ENCODE results near the gene C1orf116. TPM values are rescaled to one million over a fixed set of nuclear protein-coding genes. Genes with fewer than 3 reads are reported as not detected.

The C1orf116 gene
- total RNA-seq, 3 donors from 2014 or later: 0.03 to 0.11 (median 0.08) TPM

DNA sequence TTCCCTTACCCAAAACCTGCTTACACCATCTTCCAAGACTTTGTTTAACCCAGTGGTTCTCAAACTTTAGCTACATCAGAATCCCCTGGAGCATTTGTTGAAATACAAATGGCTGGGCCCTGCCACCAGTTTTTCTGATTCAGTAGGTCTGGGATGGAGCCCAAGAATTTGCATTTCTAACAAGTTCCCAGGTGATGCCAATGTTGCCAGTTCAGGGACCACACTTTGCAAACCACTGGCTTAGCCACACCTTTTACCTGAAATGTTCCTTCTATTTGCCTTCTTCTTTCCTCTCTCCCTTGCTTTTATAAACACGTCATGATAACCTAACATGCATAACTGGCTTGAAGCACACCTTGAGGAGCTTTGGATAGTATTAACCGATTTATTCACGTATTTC, 46.2 kb downstream of the C1orf116 start:
- no peaks in the 10 kb centered on the region for H3K4me1 Mint-ChIP-seq (ENCODE audit: low read depth)
- DNase-seq (no peak), ATAC-seq (no peak)
- no peak overlapping the region for H3K4me3 Mint-ChIP-seq
- no peaks in the 10 kb centered on the region for H3K36me3 Mint-ChIP-seq (ENCODE audit: insufficient read depth)
- H3K9me3 Mint-ChIP-seq: no peaks in the 10 kb centered on the region
- H3K27me3 Mint-ChIP-seq (ENCODE audit: low read depth): peaks cover 12% of the 10 kb centered on the region

DNA sequence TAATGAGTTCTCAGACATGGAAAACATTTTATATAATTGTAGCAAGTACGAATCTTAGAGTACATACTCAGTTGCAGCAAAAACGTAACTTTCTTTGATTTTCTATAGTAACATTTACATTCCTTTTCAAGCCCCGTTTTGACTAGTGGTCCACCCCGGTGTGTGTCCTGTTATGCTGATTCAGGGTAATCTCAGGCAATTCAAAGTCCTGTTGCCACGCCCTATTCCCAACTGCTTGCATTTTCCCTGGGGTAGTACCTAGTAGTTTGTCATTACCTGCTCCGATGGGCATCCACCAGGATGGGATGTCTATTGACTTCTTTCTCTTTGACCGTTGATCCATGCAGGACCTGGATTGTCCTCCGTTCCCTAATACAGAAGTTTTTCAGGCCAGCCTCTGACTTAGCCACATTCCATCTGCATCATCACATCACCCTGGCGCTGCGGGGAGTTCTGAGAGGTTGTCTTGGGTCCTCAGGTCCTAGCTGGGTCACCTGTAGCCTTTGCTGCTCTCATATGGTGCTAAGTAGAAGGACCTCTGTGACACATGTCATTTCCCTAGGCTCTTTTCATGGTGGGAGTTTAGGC, 47.3 kb downstream of the C1orf116 start:
- H3K4me3 Mint-ChIP-seq: no peak overlapping the region
- ATAC-seq: no peak
- peaks cover 12% of the 10 kb centered on the region for H3K27me3 Mint-ChIP-seq (ENCODE audit: low read depth)
- no peak for DNase-seq
- no peaks in the 10 kb centered on the region for H3K4me1 Mint-ChIP-seq (ENCODE audit: low read depth)
- H3K36me3 Mint-ChIP-seq (ENCODE audit: insufficient read depth): no peaks in the 10 kb centered on the region
- H3K9me3 Mint-ChIP-seq: no peaks in the 10 kb centered on the region

DNA sequence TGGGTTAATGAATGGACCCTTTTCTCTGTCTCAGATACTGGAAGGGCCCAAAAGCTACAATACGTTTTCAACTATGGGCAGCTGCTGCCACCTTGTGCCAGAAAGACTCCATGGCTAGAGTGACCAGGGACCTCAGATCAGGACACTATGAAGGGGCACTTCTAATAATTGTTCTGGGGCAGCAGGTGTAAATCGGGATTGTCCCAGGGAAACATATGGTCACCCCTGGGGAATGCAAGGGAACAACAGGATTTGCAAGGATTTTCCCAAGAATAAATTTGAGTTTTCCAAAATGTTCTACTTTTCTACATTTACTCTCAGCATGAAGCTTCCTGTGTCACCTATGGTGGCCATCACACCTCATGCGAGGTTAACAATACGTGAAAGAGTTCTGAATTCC, 50.3 kb downstream of the C1orf116 start:
- Mint-ChIP-seq H3K4me3 (no peak overlapping the region), H3K4me1 (ENCODE audit: low read depth) (no peaks in the 10 kb centered on the region), H3K36me3 (ENCODE audit: insufficient read depth) (no peaks in the 10 kb centered on the region), H3K27me3 (ENCODE audit: low read depth) (peaks cover 9% of the 10 kb centered on the region), H3K9me3 (no peaks in the 10 kb centered on the region)
- ATAC-seq (peak; percentile 70 to 81), DNase-seq (peak; percentile 47)

DNA sequence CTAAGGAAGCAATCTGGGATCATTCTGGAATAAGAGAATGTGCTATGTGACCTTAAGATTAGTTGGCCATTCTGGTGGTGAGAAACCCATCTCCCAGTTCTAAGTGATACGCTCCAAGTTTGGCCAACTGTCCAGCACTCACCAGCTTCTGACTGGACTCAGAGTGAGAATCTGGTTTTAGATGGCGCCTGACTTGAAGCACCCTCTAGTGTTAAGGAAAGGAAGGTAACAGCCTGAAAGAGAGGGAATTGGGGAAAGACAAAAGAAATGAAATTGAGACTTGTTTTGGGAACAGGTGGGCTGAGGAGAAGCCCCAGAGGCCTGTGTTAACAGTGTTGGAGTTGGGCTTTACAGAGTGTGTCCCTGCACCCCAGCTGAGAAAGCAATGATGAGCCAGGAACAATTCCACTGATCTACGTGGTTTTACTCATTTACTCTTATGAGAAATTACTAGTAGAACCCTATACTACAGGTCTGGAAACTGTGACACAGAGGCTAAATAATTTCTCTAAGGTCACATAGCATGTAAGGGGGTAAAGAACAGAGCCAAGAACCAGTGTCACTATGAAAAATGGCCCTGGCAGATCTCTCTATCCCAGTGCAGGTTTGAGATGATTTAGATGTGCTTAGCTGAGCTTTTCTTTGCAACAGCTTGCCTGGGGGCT, 53.0 kb downstream of the C1orf116 start:
- H3K9me3 Mint-ChIP-seq: no peaks in the 10 kb centered on the region
- H3K4me3 Mint-ChIP-seq: no peak overlapping the region
- H3K36me3 Mint-ChIP-seq (ENCODE audit: insufficient read depth): no peaks in the 10 kb centered on the region
- H3K27me3 Mint-ChIP-seq (ENCODE audit: low read depth): no peaks in the 10 kb centered on the region
- no peak for DNase-seq
- no peaks in the 10 kb centered on the region for H3K4me1 Mint-ChIP-seq (ENCODE audit: low read depth)
- no peak for ATAC-seq

DNA sequence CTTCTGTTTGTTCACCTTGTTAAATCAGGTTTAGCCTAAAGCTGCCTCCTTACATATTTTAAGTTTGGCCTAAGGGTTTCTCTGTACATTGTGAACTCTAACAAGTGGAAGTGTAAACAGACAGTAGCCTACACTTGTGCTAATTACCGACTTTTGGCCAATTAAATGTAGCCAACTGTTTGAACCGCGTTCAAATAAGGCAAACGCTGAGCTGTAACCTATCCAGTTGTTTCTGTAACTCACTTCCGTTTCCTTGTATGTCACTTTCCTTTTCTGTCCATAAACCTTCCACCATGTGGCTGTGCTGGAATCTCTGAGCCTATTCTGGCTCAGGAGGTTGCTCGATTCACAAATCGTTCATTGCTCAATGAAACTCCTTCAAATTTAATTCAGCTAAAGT, 54.3 kb downstream of the C1orf116 start:
- Mint-ChIP-seq H3K4me1 (ENCODE audit: low read depth) (no peaks in the 10 kb centered on the region), H3K9me3 (no peaks in the 10 kb centered on the region), H3K4me3 (no peak overlapping the region), H3K27me3 (ENCODE audit: low read depth) (no peaks in the 10 kb centered on the region), H3K36me3 (ENCODE audit: insufficient read depth) (no peaks in the 10 kb centered on the region)
- DNase-seq (no peak), ATAC-seq (no peak)

DNA sequence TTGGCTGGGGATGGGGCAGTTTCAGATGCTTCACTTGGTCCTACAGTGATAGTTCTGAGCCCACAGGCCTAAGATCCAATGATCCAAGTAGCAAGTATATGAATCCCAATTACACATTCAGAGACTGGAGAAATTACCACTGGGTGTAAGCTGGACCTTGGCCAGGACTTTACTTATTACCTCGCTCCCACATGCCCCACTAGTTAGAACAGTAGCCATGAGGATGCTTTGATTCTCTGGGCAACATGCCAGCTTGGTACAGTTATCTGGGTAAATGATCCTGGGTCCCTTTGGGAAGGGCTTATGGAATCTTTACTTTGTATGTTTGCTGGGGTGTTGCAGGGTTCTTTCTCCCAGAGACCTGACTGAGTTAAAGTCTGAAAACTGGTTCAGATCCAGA, 57.2 kb downstream of the C1orf116 start:
- no peaks in the 10 kb centered on the region for H3K36me3 Mint-ChIP-seq (ENCODE audit: insufficient read depth)
- H3K4me3 Mint-ChIP-seq: no peak overlapping the region
- H3K4me1 Mint-ChIP-seq (ENCODE audit: low read depth): no peaks in the 10 kb centered on the region
- peaks cover 3% of the 10 kb centered on the region for H3K27me3 Mint-ChIP-seq (ENCODE audit: low read depth)
- DNase-seq: no peak
- H3K9me3 Mint-ChIP-seq: no peaks in the 10 kb centered on the region
- ATAC-seq: no peak

DNA sequence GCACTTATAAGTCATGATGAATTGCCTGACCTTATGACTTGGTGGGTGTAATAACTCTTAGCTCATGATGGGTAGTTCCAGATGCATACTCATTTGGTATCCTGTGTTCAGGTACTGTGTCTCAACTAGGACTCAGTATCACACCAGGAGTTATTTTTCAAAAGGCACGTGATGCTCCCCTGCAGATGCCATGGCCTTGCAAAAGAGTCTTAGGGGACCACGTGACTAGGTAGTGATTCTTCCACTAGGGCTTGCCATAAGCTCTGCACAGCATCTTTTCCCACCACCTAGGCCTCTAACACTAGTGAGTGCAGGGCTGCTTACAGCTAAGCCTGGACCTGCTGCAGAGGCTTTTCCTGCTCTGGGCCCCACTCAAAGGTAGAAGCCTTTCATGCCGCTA, 58.4 kb downstream of the C1orf116 start:
- ATAC-seq: no peak
- H3K4me3 Mint-ChIP-seq: no peak overlapping the region
- H3K9me3 Mint-ChIP-seq: no peaks in the 10 kb centered on the region
- H3K4me1 Mint-ChIP-seq (ENCODE audit: low read depth): no peaks in the 10 kb centered on the region
- DNase-seq: no peak
- H3K27me3 Mint-ChIP-seq (ENCODE audit: low read depth): peaks cover 3% of the 10 kb centered on the region
- no peaks in the 10 kb centered on the region for H3K36me3 Mint-ChIP-seq (ENCODE audit: insufficient read depth)

DNA sequence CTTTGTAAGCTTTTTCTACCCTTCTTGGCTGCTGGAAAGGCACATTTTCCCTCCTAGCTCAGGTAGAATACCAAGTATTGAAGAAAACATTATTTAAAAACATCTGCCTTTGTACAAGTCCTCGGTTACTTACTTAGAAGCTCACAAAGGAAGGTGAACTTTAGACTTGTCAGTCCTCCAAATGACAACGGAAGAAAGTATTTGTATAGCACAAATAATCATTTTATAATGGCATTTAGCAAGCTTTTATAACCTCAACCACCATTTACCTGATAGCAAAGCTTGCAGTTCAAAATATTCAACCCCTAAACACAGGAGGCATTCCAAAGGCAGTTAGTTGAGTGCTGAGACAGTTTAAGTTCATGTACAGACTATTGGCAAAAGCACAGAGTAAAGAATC, 59.8 kb downstream of the C1orf116 start:
- Mint-ChIP-seq H3K9me3 (no peaks in the 10 kb centered on the region), H3K36me3 (ENCODE audit: insufficient read depth) (no peaks in the 10 kb centered on the region), H3K4me3 (no peak overlapping the region), H3K4me1 (ENCODE audit: low read depth) (peaks cover 7% of the 10 kb centered on the region), H3K27me3 (ENCODE audit: low read depth) (peaks cover 7% of the 10 kb centered on the region)
- DNase-seq (no peak), ATAC-seq (no peak)

DNA sequence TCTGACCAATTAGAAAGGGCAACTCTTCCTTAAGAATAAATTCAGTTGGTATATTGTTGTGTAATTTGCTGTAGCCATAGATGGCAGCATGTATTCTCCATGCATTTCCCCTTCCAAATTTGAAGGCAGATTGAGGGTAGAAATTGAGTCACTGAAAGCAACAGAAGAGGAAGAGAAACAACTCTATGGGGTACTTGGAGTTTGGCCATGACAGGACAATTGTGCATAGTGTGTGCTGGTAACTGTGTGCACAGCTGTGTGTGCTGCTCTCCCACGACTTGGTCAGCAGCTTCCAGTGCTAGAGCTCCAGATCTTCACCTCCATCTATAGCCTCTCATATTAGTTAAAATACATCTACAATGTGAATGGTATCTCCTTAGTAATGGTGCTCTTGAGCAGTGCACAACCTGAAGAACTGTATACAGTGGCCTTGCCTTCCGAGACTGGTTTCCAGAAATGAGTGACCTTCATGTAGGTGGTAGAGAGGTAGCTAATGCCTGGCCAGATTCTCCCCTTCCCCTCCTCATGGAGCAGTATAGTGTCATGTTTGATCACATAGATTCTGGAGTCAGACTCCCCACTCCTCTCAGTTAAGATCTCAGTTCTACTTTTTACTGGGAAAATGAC, 61.4 kb downstream of the C1orf116 start:
- DNase-seq: no peak
- no peaks in the 10 kb centered on the region for H3K36me3 Mint-ChIP-seq (ENCODE audit: insufficient read depth)
- peaks cover 19% of the 10 kb centered on the region for H3K4me1 Mint-ChIP-seq (ENCODE audit: low read depth)
- no peak overlapping the region for H3K4me3 Mint-ChIP-seq
- H3K9me3 Mint-ChIP-seq: no peaks in the 10 kb centered on the region
- no peak for ATAC-seq
- H3K27me3 Mint-ChIP-seq (ENCODE audit: low read depth): peaks cover 7% of the 10 kb centered on the region

DNA sequence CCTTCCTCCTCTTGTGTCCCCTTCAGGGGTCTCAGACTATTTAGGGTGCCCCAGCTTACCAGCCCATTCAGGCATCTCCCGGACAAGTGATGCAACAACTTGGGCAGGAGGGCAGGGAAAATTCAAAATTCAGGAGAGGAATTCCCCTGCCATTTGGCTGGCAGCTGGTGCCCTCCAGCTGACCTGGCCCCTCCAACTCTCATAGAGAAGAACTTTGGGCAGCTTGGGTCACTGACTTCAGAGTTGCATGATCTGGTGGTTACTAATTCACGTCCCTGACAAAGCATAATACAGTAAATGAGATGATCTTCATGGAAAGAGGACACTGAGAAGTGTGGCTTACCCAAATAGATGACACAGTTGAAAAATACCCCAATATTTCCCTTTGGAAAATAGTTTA, 62.1 kb downstream of the C1orf116 start, which contains the start of gene FCAMR:
Gene FCAMR, minus strand, starts transcription at position 15 of the 400 bp plus-strand sequence. CDS start 335 bp downstream, outside the sequence.
- Mint-ChIP-seq H3K36me3 (ENCODE audit: insufficient read depth) (no peaks in the 10 kb centered on the region), H3K4me1 (ENCODE audit: low read depth) (peaks cover 22% of the 10 kb centered on the region)

DNA sequence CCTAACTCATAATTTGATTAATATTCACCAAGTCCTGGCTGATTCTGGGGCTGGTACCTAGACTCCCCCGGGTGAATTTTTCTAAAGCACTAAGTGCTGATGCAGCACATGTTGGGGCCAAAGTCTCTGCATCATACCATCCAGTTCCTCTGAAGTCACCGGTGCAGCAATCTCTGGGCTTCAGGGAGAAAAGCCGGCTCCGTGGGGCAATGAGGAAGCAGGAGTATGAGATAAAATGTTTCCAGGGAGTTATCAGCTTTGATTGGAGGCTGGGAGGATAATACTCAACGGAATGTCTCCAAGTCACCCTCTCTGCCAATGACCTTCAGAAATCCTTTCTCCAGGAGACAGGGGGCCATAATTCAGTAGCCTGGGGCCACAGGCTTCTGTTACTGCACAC, 63.5 kb downstream of the C1orf116 start:
- Mint-ChIP-seq H3K36me3 (ENCODE audit: insufficient read depth) (no peaks in the 10 kb centered on the region), H3K4me1 (ENCODE audit: low read depth) (peaks cover 22% of the 10 kb centered on the region), H3K4me3 (no peak overlapping the region), H3K27me3 (ENCODE audit: low read depth) (peaks cover 7% of the 10 kb centered on the region), H3K9me3 (no peaks in the 10 kb centered on the region)
- DNase-seq (no peak), ATAC-seq (no peak)

More for the DNA sequence above, 62.1 kb downstream of the C1orf116 start, which contains the start of gene FCAMR:
- Mint-ChIP-seq H3K9me3 (no peaks in the 10 kb centered on the region), H3K4me3 (no peak within 1 kb of the TSS), H3K27me3 (ENCODE audit: low read depth) (peaks cover 7% of the 10 kb centered on the region)
- ATAC-seq (no peak), DNase-seq (no peak)

Other genes starting within 250 kb of the C1orf116 start
- not detected for gene IL20, start 167.1 kb downstream of the C1orf116 start, total RNA-seq
- 10 to 100 TPM; 11.9 to 30.7 (median 25.0) TPM for gene IL24, start 135.3 kb downstream of the C1orf116 start, total RNA-seq
- 10 to 100 TPM; 24.7 to 41.7 (median 24.8) TPM for gene FCMR, start 110.8 kb downstream of the C1orf116 start, total RNA-seq
- 1 to 10 TPM; 1.6 to 3.0 (median 1.8) TPM for gene PIGR, start 86.3 kb downstream of the C1orf116 start, total RNA-seq
- gene FCAMR, start 62.3 kb downstream of the C1orf116 start, total RNA-seq: not detected
- gene YOD1, start 18.5 kb upstream of the C1orf116 start, total RNA-seq: 10 to 100 TPM in 1 of 3 donors, 1 to 10 TPM in 2; 9.1 to 10.2 (median 9.9) TPM
- gene PFKFB2, start 20.5 kb upstream of the C1orf116 start, total RNA-seq: 1 to 10 TPM; 2.8 to 5.7 (median 4.1) TPM
- gene C4BPB, start 56.1 kb upstream of the C1orf116 start, total RNA-seq: under 1 TPM; 0.27 to 0.38 (median 0.29) TPM
- under 1 TPM; 0.16 to 0.58 (median 0.41) TPM for gene C4BPA, start 71.5 kb upstream of the C1orf116 start, total RNA-seq